ENCODE data around the gene APC.

Gene APC

DNA sequence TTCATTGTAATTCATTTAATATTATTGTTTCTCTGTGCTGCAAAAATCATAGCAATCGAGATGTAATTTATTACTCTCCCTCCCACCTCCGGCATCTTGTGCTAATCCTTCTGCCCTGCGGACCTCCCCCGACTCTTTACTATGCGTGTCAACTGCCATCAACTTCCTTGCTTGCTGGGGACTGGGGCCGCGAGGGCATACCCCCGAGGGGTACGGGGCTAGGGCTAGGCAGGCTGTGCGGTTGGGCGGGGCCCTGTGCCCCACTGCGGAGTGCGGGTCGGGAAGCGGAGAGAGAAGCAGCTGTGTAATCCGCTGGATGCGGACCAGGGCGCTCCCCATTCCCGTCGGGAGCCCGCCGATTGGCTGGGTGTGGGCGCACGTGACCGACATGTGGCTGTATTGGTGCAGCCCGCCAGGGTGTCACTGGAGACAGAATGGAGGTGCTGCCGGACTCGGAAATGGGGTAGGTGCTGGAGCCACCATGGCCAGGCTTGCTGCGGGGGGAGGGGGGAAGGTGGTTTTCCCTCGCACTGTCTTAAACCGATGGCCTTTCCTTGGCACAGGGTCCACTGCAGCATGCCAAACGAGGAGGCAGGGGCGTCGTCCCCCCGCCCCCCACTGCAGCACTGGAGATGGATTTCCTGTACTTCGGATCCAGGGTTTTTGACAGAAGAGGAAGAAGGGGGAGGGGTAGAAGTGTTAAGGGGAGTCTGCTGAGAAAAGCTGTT lies at the start of gene APC:
APC (plus strand) TSS at position 423 of the 728 bp plus-strand sequence. CDS start 17,006 bp downstream, outside the sequence.
- peak; percentile 86 for DNase-seq (ENCODE audit: low spot score)

DNA sequence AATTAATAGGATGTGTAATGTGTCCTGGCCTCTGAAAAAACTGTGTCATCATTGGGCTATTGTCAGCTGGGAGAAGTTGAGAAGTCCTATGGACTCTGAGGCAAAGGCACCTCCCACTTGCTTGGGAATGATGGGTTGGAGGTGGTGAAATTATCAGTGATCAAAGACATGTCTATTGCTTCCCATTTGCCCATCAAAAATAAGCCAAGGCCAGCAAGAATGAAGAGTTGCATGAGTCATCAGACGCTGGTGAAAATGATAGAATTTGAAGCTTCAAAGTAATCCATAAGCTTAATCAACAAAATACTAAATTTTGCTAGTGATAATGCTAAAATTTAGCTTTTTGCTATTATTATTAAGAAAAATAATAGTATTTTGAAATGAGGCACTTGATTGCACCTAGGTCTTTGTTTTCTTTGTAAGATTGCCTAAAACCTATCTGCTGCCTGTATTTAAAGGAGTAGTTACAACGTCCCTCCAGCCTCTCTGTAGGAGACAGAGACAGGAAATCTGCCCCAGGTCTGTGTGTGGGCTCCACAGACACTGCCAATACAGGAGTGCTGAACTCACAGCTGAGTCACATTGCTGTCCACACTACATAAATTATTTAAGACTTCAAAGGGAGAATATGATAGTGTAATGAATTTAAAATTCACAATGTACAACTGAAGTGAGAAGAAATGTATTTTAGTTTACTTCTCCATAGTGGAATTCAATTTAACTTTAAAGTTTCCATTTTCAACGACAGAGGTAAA lies 48.4 kb upstream of the APC start:
- TF ChIP-seq, protein P1, sequence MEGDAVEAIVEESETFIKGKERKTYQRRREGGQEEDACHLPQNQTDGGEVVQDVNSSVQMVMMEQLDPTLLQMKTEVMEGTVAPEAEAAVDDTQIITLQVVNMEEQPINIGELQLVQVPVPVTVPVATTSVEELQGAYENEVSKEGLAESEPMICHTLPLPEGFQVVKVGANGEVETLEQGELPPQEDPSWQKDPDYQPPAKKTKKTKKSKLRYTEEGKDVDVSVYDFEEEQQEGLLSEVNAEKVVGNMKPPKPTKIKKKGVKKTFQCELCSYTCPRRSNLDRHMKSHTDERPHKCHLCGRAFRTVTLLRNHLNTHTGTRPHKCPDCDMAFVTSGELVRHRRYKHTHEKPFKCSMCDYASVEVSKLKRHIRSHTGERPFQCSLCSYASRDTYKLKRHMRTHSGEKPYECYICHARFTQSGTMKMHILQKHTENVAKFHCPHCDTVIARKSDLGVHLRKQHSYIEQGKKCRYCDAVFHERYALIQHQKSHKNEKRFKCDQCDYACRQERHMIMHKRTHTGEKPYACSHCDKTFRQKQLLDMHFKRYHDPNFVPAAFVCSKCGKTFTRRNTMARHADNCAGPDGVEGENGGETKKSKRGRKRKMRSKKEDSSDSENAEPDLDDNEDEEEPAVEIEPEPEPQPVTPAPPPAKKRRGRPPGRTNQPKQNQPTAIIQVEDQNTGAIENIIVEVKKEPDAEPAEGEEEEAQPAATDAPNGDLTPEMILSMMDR (IDR thresholded peaks at IDR 0.05; ENCODE audit: extremely low read depth, missing control alignments) = no peak
- DNase-seq (ENCODE audit: low spot score) = no peak

More for the DNA sequence above, at the start of gene APC:
- TF ChIP-seq, protein P1 (IDR thresholded peaks at IDR 0.05; ENCODE audit: extremely low read depth, missing control alignments) = no peak

GRCh38 chr5:112690605-112691338 lies 46.9 kb upstream of the APC start:
- no peak for DNase-seq (ENCODE audit: low spot score)
- TF ChIP-seq, protein P1 (IDR thresholded peaks at IDR 0.05; ENCODE audit: extremely low read depth, missing control alignments) = no peak

GRCh38 chr5:112691339-112691680 lies 46.4 kb upstream of the APC start:
- DNase-seq (ENCODE audit: low spot score) = no peak
- TF ChIP-seq, protein P1 (IDR thresholded peaks at IDR 0.05; ENCODE audit: extremely low read depth, missing control alignments) = no peak

GRCh38 chr5:112691758-112692157 lies 45.9 kb upstream of the APC start:
- TF ChIP-seq, protein P1 (IDR thresholded peaks at IDR 0.05; ENCODE audit: extremely low read depth, missing control alignments) = no peak
- DNase-seq (ENCODE audit: low spot score) = no peak

- DNase-seq (ENCODE audit: low spot score) = no peak
- TF ChIP-seq, protein P1 (IDR thresholded peaks at IDR 0.05; ENCODE audit: extremely low read depth, missing control alignments) = no peak
Measured at GRCh38 chr5:112692472-112692871, 45.2 kb upstream of the APC start.

DNA sequence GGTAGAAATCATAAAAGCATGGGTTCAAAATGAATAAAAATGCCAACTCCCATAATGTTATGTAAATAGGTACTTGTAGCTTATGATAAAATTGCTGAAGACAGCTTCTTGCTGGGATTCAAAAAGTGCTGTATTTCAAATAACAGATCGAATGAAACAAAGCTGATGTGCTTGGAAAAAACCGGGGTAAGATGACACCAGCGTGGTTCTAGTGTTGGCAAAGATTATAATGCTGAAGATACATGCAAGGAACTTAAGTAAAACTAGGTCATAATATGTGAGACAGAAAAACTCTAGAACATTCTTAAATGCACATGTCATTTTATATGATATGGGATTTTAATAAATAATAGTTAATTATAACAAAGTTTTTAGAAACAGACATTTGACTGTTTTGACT lies 44.4 kb upstream of the APC start:
- TF ChIP-seq, protein P1 (IDR thresholded peaks at IDR 0.05; ENCODE audit: extremely low read depth, missing control alignments) = no peak
- DNase-seq (ENCODE audit: low spot score) = no peak
